Mucosa of descending colon (tissue), 3 donors: Measurements from ENCODE around the gene NTRK1. TPM values are rescaled to one million over a fixed set of nuclear protein-coding genes. Genes with fewer than 3 reads are reported as not detected.

Experiments used
- ATAC-seq: fragments of 200-7000 bp; cut with Tn5 transposase; one replicate; pipeline ENCODE4 v1.9.1; 2020; ENCODE audit warnings: mild to moderate bottlenecking, moderate library complexity
- DNase-seq, 3 donors: peaks; one replicate each; pipeline ENCODE4 v3.0.0-alpha.2; 2020
- H3K36me3 ChIP-seq: fragments of 200-600 bp; one replicate; pipeline ENCODE4 v1.8.0; 2021; ENCODE audit warnings: low read depth, mild to moderate bottlenecking
- H3K4me1 ChIP-seq: fragments of 200-600 bp; one replicate; pipeline ENCODE4 v1.8.0; 2021; ENCODE audit warnings: low read depth, mild to moderate bottlenecking
- H3K4me3 ChIP-seq: fragments of 200-600 bp; one replicate; pipeline ENCODE4 v1.8.0; 2021; ENCODE audit warnings: mild to moderate bottlenecking
- H3K9me3 ChIP-seq: fragments of 200-600 bp; one replicate; pipeline ENCODE4 v1.8.0; 2021; ENCODE audit warnings: mild to moderate bottlenecking
- intact Hi-C, 2 donors: fragments of 100-400 bp; cut with DNase I in 1 of 2; cut with micrococcal nuclease in 1 of 2; formaldehyde crosslinking; loops; one replicate each; pipeline versions ENCODE4 v1.11.0 to v1.11.1; 2022; cut with DNase I, micrococcal nuclease
- total RNA-seq, 3 donors: library from RNA; stranded (reverse); fragmentation: NEBNext Ultra II Directional in 2 of 3; extraction: Animal tissue kit (Norgen Biotek cat#: 25700) in 2 of 3; gene quantifications; one replicate each; pipeline versions ENCODE4 v1.2.1 to v1.2.4, GENCODE V29; 2021 to 2023
- TF ChIP-seq, protein P1 (sequence below): fragments of 200-600 bp; IDR thresholded peaks from one replicate; pipeline ENCODE4 v1.8.0; 2022; ENCODE audit warnings: antibody characterized with exemption, mild to moderate bottlenecking
- donor health status: DM: no; HTN: no; CAD: no; lungs with moderate emphysema.
- donor health status: DM: no; HTN: no; CAD: no.
- donor health status: DM: no; HTN: yes; CAD: no.

NTRK1 gene
- total RNA-seq, 3 donors from 2014 or later, result 0.67 to 1.3 (median 0.79) TPM

- ATAC-seq, result no peak
- DNase-seq, result peak in 2 of 3 donors; percentile 17 to 46
- Histone ChIP-seq H3K9me3 (no peaks in the 10 kb centered on the region), H3K36me3 (no peaks in the 10 kb centered on the region), H3K4me1 (peaks cover 3% of the 10 kb centered on the region), H3K4me3 (no peak overlapping the region)
- TF ChIP-seq, protein P1, sequence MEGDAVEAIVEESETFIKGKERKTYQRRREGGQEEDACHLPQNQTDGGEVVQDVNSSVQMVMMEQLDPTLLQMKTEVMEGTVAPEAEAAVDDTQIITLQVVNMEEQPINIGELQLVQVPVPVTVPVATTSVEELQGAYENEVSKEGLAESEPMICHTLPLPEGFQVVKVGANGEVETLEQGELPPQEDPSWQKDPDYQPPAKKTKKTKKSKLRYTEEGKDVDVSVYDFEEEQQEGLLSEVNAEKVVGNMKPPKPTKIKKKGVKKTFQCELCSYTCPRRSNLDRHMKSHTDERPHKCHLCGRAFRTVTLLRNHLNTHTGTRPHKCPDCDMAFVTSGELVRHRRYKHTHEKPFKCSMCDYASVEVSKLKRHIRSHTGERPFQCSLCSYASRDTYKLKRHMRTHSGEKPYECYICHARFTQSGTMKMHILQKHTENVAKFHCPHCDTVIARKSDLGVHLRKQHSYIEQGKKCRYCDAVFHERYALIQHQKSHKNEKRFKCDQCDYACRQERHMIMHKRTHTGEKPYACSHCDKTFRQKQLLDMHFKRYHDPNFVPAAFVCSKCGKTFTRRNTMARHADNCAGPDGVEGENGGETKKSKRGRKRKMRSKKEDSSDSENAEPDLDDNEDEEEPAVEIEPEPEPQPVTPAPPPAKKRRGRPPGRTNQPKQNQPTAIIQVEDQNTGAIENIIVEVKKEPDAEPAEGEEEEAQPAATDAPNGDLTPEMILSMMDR, result no peak
- intact Hi-C loops, result no loop called here
Observed at GRCh38 chr1:156896490-156897033, 35.9 kb downstream of the NTRK1 start.

DNA sequence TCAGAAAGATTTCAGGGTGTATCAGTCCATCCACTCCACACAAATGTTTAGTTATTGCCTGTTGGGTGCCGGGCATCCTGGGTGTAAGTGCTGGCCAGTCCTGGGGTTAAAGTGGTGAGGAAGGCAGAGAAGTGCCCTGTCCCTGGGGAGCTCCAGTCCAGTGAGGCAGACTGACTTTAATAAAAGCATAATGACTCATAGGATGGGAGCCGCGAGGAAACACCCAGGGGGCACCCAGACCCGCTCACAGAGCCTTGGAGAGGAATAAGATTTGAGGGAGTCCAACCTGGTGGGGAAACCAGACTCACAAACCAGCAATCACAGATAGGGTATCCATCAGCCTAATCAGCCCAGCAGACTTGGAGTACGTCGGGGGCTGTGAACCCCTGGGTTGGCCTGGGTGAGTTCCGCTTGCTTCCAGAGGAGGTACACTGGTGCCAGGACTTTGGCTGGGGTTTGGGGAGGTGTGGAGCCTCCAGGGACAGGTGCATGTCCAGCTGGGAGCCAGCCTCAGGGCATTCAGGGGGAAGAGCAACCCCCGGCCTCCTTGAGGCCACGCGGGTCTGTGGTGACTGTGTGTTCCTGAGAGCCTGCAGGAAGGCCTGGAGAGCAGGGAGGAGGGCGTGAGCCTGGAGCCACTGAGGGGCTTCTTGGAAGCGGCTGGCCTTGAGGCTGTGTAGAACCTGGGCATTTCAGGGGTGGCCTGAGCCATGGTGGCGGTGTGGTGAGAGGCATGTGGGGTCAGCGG, 36.6 kb downstream of the NTRK1 start:
- no peaks in the 10 kb centered on the region for H3K36me3 ChIP-seq
- DNase-seq, result peak in 2 of 3 donors; percentile 4 to 48
- TF ChIP-seq, protein P1, result no peak
- no peak overlapping the region for H3K4me3 ChIP-seq
- H3K9me3 ChIP-seq, result no peaks in the 10 kb centered on the region
- H3K4me1 ChIP-seq, result no peaks in the 10 kb centered on the region
- no peak for ATAC-seq
- intact Hi-C loops, result no loop called here

GRCh38 chr1:156898161-156898566, 37.5 kb downstream of the NTRK1 start:
- DNase-seq (peak in 1 of 3 donors; percentile 54), ATAC-seq (peak; percentile 9)
- Histone ChIP-seq H3K4me1 (no peaks in the 10 kb centered on the region), H3K9me3 (no peaks in the 10 kb centered on the region), H3K36me3 (no peaks in the 10 kb centered on the region), H3K4me3 (no peak overlapping the region)
- intact Hi-C loops, result no loop called here
- TF ChIP-seq, protein P1, result no peak

GRCh38 chr1:156898971-156899664, 38.5 kb downstream of the NTRK1 start:
- intact Hi-C loops, result no loop called here
- Histone ChIP-seq H3K4me1 (no peaks in the 10 kb centered on the region), H3K9me3 (no peaks in the 10 kb centered on the region), H3K36me3 (no peaks in the 10 kb centered on the region), H3K4me3 (no peak overlapping the region)
- ATAC-seq (no peak), DNase-seq (peak in 1 of 3 donors; percentile 29)
- TF ChIP-seq, protein P1, result no peak

DNA sequence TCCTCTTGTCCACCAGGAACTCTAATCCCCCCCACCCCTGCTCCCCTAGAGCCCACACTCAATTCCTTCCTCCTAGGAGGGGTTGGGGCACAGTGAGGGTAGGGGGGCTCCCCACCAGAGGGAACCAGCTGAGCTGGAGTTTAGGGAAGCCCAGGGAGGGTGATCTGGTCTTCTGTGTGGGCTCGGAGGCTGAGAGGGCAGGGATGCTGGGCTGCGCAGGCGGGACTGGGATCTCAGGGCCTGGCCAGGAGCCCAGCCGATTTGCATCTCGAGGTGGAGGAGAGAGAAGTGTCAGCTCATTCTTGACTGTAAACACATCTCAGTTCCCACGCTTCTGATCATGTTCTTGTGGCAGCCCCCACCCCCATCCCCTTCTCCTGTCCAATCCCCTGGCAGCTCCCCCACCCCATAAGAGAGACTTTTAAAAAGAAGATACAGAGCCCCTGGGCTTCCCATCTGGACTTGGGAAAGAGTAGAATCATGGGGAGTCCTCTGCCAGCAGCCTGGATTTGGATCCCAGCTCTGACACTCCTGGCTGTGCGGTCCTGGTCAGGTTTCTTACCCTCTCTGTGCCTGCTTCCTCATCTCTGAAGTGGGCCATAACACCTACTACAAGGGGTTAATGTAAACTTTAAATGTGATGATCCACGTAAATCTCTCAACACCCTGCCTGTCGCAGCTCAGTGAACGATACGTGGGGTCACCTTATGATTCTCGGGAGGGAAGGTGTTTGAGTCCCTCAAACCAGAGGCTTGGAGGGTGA, 39.5 kb downstream of the NTRK1 start:
- no peaks in the 10 kb centered on the region for H3K36me3 ChIP-seq
- no peak overlapping the region for H3K4me3 ChIP-seq
- ATAC-seq (no peak), DNase-seq (peak in 1 of 3 donors; percentile 29)
- intact Hi-C loops, result no loop called here
- TF ChIP-seq, protein P1, result no peak
- H3K9me3 ChIP-seq, result no peaks in the 10 kb centered on the region
- no peaks in the 10 kb centered on the region for H3K4me1 ChIP-seq
